CD14-positive monocyte (primary cell): ENCODE data around the gene ADAM11. TPM values are rescaled to one million over a fixed set of nuclear protein-coding genes. Genes with fewer than 3 reads are reported as not detected.

Source experiments
- DNase-seq, 3 donors: peaks; one replicate each; pipeline ENCODE4 v3.0.0-alpha.2; 2011 to 2022
- H2AFZ ChIP-seq: 2 replicates; pipeline ENCODE4 v1.6.0; 2012; ENCODE audit warnings: mild to moderate bottlenecking, low read depth, low read length, inconsistent platforms; ENCODE audit not compliant: insufficient read depth, poor library complexity, severe bottlenecking
- H3K27ac ChIP-seq, 2 donors: 1 replicate in 1 of 2; 2 replicates in 1 of 2; pipeline ENCODE4 v1.5.1; 2012 to 2013; ENCODE audit warnings: low read length in 2 of 2, control low read depth in 1 of 2, inconsistent platforms in 1 of 2, low read depth in 1 of 2, mild to moderate bottlenecking in 1 of 2
- H3K27me3 ChIP-seq, 2 donors: one replicate each; pipeline versions ENCODE4 v1.6.0 to v1.6.1; 2011 to 2013; ENCODE audit warnings: low read length in 2 of 2; ENCODE audit not compliant: control insufficient read depth in 2 of 2, insufficient read depth in 2 of 2
- H3K36me3 ChIP-seq, 2 donors: replicated peaks in 1 of 2; 1 replicate in 1 of 2; 2 replicates in 1 of 2; pipeline versions ENCODE4 v1.5.1 to v1.6.1; 2012 to 2013; ENCODE audit warnings: low read length in 2 of 2, control low read depth in 1 of 2, inconsistent platforms in 1 of 2, mild to moderate bottlenecking in 1 of 2; ENCODE audit not compliant: insufficient read depth in 2 of 2, control insufficient read depth in 1 of 2
- H3K4me1 ChIP-seq, 2 donors: 1 replicate in 1 of 2; 2 replicates in 1 of 2; pipeline versions ENCODE4 v1.5.1 to v1.6.1; 2012 to 2013; ENCODE audit warnings: low read length in 2 of 2, control low read depth in 1 of 2, inconsistent platforms in 1 of 2, mild to moderate bottlenecking in 1 of 2, moderate library complexity in 1 of 2; ENCODE audit not compliant: insufficient read depth in 2 of 2, control insufficient read depth in 1 of 2
- H3K4me2 ChIP-seq: replicated peaks from 2 replicates; pipeline ENCODE3; 2012; ENCODE audit warnings: low read length, moderate library complexity, mild to moderate bottlenecking; ENCODE audit not compliant: poor library complexity, severe bottlenecking; ENCODE audit errors: extremely low read depth
- H3K4me3 ChIP-seq, 3 experiments: fragments of 200-600 bp in 1 of 3; sonication (generic) in 1 of 3; replicated peaks in 1 of 3; 1 replicate in 2 of 3; 2 replicates in 1 of 3; pipeline ENCODE4 v1.5.1; 2011 to 2013; ENCODE audit warnings: low read length in 3 of 3, mild to moderate bottlenecking in 3 of 3, control low read depth in 2 of 3, low read depth in 2 of 3, inconsistent platforms in 1 of 3, moderate library complexity in 1 of 3
- H3K79me2 ChIP-seq: 2 replicates; pipeline ENCODE4 v1.6.0; 2012; ENCODE audit warnings: mild to moderate bottlenecking, control low read depth, inconsistent platforms, low read length, moderate library complexity; ENCODE audit not compliant: insufficient read depth
- H3K9ac ChIP-seq: 2 replicates; pipeline ENCODE4 v1.6.0; 2017; ENCODE audit warnings: low read length, mild to moderate bottlenecking; ENCODE audit not compliant: insufficient read depth, poor library complexity, severe bottlenecking
- H3K9me3 ChIP-seq, 2 donors: replicated peaks in 1 of 2; 1 replicate in 1 of 2; 2 replicates in 1 of 2; pipeline versions ENCODE4 v1.5.1 to v1.6.1; 2012 to 2013; ENCODE audit warnings: low read length in 2 of 2, control low read depth in 1 of 2; ENCODE audit not compliant: control insufficient read depth in 1 of 2, insufficient read depth in 1 of 2
- H4K20me1 ChIP-seq: 2 replicates; pipeline ENCODE4 v1.6.0; 2012; ENCODE audit warnings: mild to moderate bottlenecking, low read length, control low read depth, moderate library complexity; ENCODE audit not compliant: insufficient read depth
- H3K27ac Mint-ChIP-seq, 7 donors: one replicate each; pipeline ENCODE4 v1.8.0; 2020; ENCODE audit warnings: mild to moderate bottlenecking in 7 of 7, mixed read lengths in 7 of 7, moderate library complexity in 6 of 7, inconsistent platforms in 2 of 7
- H3K27me3 Mint-ChIP-seq, 3 donors: one replicate each; pipeline ENCODE4 v1.8.0; 2021 to 2022; ENCODE audit warnings: low read depth in 3 of 3, mild to moderate bottlenecking in 3 of 3, mixed read lengths in 3 of 3, moderate library complexity in 3 of 3, inconsistent platforms in 1 of 3
- H3K36me3 Mint-ChIP-seq, 2 donors: one replicate each; pipeline ENCODE4 v1.8.0; 2020; ENCODE audit warnings: mixed read lengths in 2 of 2, inconsistent platforms in 1 of 2, mild to moderate bottlenecking in 1 of 2
- H3K4me1 Mint-ChIP-seq: one replicate; pipeline ENCODE4 v1.8.0; 2020; ENCODE audit warnings: mild to moderate bottlenecking, mixed read lengths
- H3K4me3 Mint-ChIP-seq, 2 donors: one replicate each; pipeline ENCODE4 v1.8.0; 2020; ENCODE audit warnings: mild to moderate bottlenecking in 2 of 2, mixed read lengths in 2 of 2, moderate library complexity in 1 of 2
- H3K9me3 Mint-ChIP-seq, 7 donors: one replicate each; pipeline ENCODE4 v1.8.0; 2020 to 2022; ENCODE audit warnings: mixed read lengths in 7 of 7, mild to moderate bottlenecking in 6 of 7, moderate library complexity in 6 of 7, inconsistent platforms in 2 of 7
- WGBS: methylation state at CpG from one replicate; pipeline ENCODE4 v1.1.5; 2013; ENCODE audit warnings: missing lambda C conversion rate; ENCODE audit not compliant: insufficient coverage; 5-methylcytosine and 5-hydroxymethylcytosine counted together
- intact Hi-C, 2 donors: fragments of 100-400 bp; cut with micrococcal nuclease; formaldehyde crosslinking; loops; one replicate each; pipeline versions ENCODE4 v1.15.0 to v1.15.1; 2023
- polyA plus RNA-seq, 3 donors: library from polyadenylated mRNA; depleted of rRNA in 1 of 3; unstranded in 2 of 3; stranded (reverse) in 1 of 3; fragments of 300-500 nt in 2 of 3; fragments of >200 nt in 1 of 3; fragmentation: Illumina TruSeq in 2 of 3; gene quantifications; 1 replicate in 2 of 3; 2 replicates in 1 of 3; pipeline ENCODE4 v1.2.3, GENCODE V29; 2012 to 2021
- TF ChIP-seq, protein P1 (sequence below): fragments of 200-600 bp; IDR thresholded peaks from one replicate; pipeline ENCODE4 v1.8.0; 2022; ENCODE audit warnings: antibody characterized with exemption, mild to moderate bottlenecking

Gene ADAM11
- polyA plus RNA-seq, 3 donors, result 0.19 TPM; not detected in 2

DNA sequence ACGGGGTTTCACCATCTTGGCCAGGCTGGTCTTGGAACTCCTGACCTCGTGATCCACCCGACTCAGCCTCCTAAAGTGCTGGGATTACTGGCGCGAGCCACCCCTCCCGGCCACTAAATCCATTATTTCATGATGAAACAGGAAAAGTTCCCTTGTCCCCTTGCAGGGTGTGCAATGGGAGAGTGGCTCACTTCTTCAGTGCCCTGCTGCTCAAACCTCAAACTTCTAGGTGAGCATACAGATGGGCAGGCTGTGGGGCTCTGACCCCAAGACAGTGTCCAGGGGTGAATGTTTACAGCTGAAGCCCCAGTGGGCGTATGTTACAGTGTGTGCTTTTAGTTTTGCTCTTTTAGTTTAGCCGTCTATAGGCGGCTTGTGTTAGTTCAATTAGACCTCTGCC lies 36.6 kb downstream of the ADAM11 start:
- Mint-ChIP-seq H3K27ac (peak overlapping the region; percentile 83 to 97 (median 95)), H3K4me3 (no peak overlapping the region), H3K4me1 (peaks cover 23% of the 10 kb centered on the region), H3K9me3 (no peaks in the 10 kb centered on the region), H3K27me3 (peaks cover 0 to 2% (median 0%) of the 10 kb centered on the region in 3 donors), H3K36me3 (peaks cover 0 to 6% of the 10 kb centered on the region in 2 donors)
- 83% methylated on average over 5 of the region's 9 CpGs for WGBS
- Histone ChIP-seq H3K27me3 (no peaks in the 10 kb centered on the region), H4K20me1 (no peaks in the 10 kb centered on the region), H3K27ac (peak overlapping the region; percentile 83 to 85), H3K36me3 (no peaks in the 10 kb centered on the region), H3K4me3 (no peak overlapping the region), H3K4me2 (no peak overlapping the region), H3K4me1 (peaks cover 18 to 20% of the 10 kb centered on the region in 2 donors), H2AFZ (peak overlapping the region; percentile 31), H3K79me2 (no peaks in the 10 kb centered on the region), H3K9me3 (no peaks in the 10 kb centered on the region), H3K9ac (no peak overlapping the region)
- DNase-seq, result peak in 1 of 3 donors; percentile 19
- TF ChIP-seq, protein P1, sequence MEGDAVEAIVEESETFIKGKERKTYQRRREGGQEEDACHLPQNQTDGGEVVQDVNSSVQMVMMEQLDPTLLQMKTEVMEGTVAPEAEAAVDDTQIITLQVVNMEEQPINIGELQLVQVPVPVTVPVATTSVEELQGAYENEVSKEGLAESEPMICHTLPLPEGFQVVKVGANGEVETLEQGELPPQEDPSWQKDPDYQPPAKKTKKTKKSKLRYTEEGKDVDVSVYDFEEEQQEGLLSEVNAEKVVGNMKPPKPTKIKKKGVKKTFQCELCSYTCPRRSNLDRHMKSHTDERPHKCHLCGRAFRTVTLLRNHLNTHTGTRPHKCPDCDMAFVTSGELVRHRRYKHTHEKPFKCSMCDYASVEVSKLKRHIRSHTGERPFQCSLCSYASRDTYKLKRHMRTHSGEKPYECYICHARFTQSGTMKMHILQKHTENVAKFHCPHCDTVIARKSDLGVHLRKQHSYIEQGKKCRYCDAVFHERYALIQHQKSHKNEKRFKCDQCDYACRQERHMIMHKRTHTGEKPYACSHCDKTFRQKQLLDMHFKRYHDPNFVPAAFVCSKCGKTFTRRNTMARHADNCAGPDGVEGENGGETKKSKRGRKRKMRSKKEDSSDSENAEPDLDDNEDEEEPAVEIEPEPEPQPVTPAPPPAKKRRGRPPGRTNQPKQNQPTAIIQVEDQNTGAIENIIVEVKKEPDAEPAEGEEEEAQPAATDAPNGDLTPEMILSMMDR, result no peak
- intact Hi-C loops, result no loop called here

DNA sequence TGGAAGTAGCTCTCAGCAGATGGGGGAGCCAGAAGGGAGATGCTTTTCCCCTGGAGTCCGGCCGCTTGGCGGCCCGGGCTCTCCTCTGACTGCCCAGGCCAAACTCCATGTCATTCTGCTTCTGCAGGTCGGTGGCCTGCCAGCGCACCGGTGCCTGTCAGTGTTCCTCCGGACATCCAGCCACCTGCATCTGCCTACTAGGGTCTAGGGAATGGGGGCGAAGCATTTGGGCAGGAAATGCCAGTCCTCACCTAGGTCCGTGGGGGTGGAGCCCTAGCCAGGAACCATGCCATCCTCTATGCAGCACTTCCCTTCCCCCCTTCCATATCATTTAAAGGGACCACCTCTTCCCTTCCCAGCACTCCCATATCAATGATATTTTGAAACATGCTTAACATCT lies 37.1 kb downstream of the ADAM11 start:
- no peak for DNase-seq
- 84% methylated on average over 9 of the region's 10 CpGs for WGBS

More for the DNA sequence above, 37.1 kb downstream of the ADAM11 start:
- Histone ChIP-seq H3K9ac (no peak overlapping the region), H3K27me3 (no peaks in the 10 kb centered on the region), H3K4me1 (peaks cover 18 to 20% of the 10 kb centered on the region in 2 donors), H4K20me1 (no peaks in the 10 kb centered on the region), H3K9me3 (no peaks in the 10 kb centered on the region), H3K27ac (no peak overlapping the region), H3K36me3 (no peaks in the 10 kb centered on the region), H2AFZ (peak overlapping the region; percentile 31), H3K4me2 (no peak overlapping the region), H3K79me2 (no peaks in the 10 kb centered on the region), H3K4me3 (no peak overlapping the region)
- intact Hi-C loops, result no loop called here
- H3K4me3 Mint-ChIP-seq, result no peak overlapping the region
- H3K27me3 Mint-ChIP-seq, result peaks cover 0 to 2% (median 0%) of the 10 kb centered on the region in 3 donors
- peaks cover 23% of the 10 kb centered on the region for H3K4me1 Mint-ChIP-seq
- peaks cover 0 to under 1% (median 0%) of the 10 kb centered on the region in 7 donors for H3K9me3 Mint-ChIP-seq
- H3K27ac Mint-ChIP-seq, result peak overlapping the region; percentile 10 to 95 (median 89)
- TF ChIP-seq, protein P1, result no peak
- H3K36me3 Mint-ChIP-seq, result peaks cover 0 to 6% of the 10 kb centered on the region in 2 donors
